PC-3 (cell line): ENCODE measurements around the gene EDEM3. TPM values are rescaled to one million over a fixed set of nuclear protein-coding genes. Genes with fewer than 3 reads are reported as not detected.

Experiments
- ATAC-seq: fragments of 200-7000 bp; cut with Tn5 transposase; 2 replicates; pipeline ENCODE4 v1.9.1; 2020; ENCODE audit warnings: mild to moderate bottlenecking, moderate library complexity
- BruUV-seq: library from RNA; stranded (reverse); fragments of 400-500 nt; replicated peaks from 2 replicates; lab custom pipeline; 2021; lab: Mats Ljungman, UMichigan
- CTCF ChIA-PET: fragments of 300-600 bp; sonication (Branson Sonifier 250); formaldehyde crosslinking; loops from one replicate; lab custom pipeline; 2022; ENCODE audit warnings: antibody characterized with exemption; lab: Charles Lee
- POLR2A ChIA-PET: fragments of 300-600 bp; sonication (Branson Sonifier 250); formaldehyde crosslinking; loops from one replicate; lab custom pipeline; 2022; ENCODE audit warnings: antibody characterized with exemption; ENCODE audit not compliant: unreplicated experiment; lab: Charles Lee
- DNase-seq: peaks from one replicate; pipeline ENCODE4 v3.0.0-alpha.2; 2015
- H2AFZ ChIP-seq: fragments of 300-600 bp; sonication (generic); 2 replicates; pipeline ENCODE4 v1.6.0; 2016; ENCODE audit warnings: antibody characterized with exemption, low read length
- H3F3A ChIP-seq: fragments of 300-600 bp; sonication (generic); one replicate; pipeline ENCODE4 v1.6.0; 2017; ENCODE audit warnings: antibody characterized with exemption, low read length, control low read depth, mild to moderate bottlenecking; ENCODE audit not compliant: unreplicated experiment
- H3K27ac ChIP-seq: fragments of 300-600 bp; sonication (generic); 2 replicates; pipeline ENCODE4 v1.5.1; 2016; ENCODE audit warnings: mild to moderate bottlenecking, low read length
- H3K27me3 ChIP-seq: fragments of 300-600 bp; sonication (generic); 2 replicates; pipeline ENCODE4 v1.6.1; 2016; ENCODE audit warnings: low read length, mixed read lengths
- H3K36me3 ChIP-seq: fragments of 300-600 bp; sonication (generic); 2 replicates; pipeline ENCODE4 v1.6.1; 2016; ENCODE audit warnings: low read depth, mixed run types, low read length, mixed read lengths
- H3K4me1 ChIP-seq: fragments of 300-600 bp; sonication (generic); 2 replicates; pipeline ENCODE4 v1.5.1; 2016; ENCODE audit warnings: low read length; ENCODE audit not compliant: insufficient read depth
- H3K4me2 ChIP-seq: fragments of 300-600 bp; sonication (generic); 2 replicates; pipeline ENCODE4 v1.6.0; 2016; ENCODE audit warnings: low read length
- H3K4me3 ChIP-seq: fragments of 300-600 bp; sonication (generic); 2 replicates; pipeline ENCODE4 v1.5.1; 2016; ENCODE audit warnings: mild to moderate bottlenecking, low read length, mixed read lengths
- H3K79me2 ChIP-seq: fragments of 300-600 bp; sonication (generic); 2 replicates; pipeline ENCODE4 v1.6.1; 2017; ENCODE audit warnings: low read length, mixed read lengths
- H3K9ac ChIP-seq: fragments of 300-600 bp; sonication (generic); 2 replicates; pipeline ENCODE4 v1.6.0; 2016; ENCODE audit warnings: mild to moderate bottlenecking, low read length
- H3K9me2 ChIP-seq: fragments of 300-600 bp; sonication (generic); replicated peaks from 2 replicates; pipeline ENCODE4 v1.6.1; 2016; ENCODE audit warnings: mixed run types, low read length, mixed read lengths
- H3K9me3 ChIP-seq: fragments of 300-600 bp; sonication (generic); 2 replicates; pipeline ENCODE4 v1.6.1; 2016; ENCODE audit warnings: low read length, mixed read lengths
- H4K20me1 ChIP-seq: fragments of 300-600 bp; sonication (generic); 2 replicates; pipeline ENCODE4 v1.6.1; 2016; ENCODE audit warnings: low read length, mixed read lengths
- CTCF ChIP-seq: fragments of 300-600 bp; sonication (generic); conservative IDR thresholded peaks from 2 replicates; pipeline ENCODE4 v1.5.1; 2017; ENCODE audit warnings: antibody characterized with exemption, low read depth, mild to moderate bottlenecking, low read length
- EZH2 ChIP-seq: fragments of 300-600 bp; sonication (generic); IDR thresholded peaks from one replicate; pipeline ENCODE4 v1.6.1; 2017; ENCODE audit warnings: antibody characterized with exemption, mild to moderate bottlenecking, low read length; ENCODE audit not compliant: unreplicated experiment
- EZH2phosphoT487 ChIP-seq: fragments of 300-600 bp; sonication (generic); IDR thresholded peaks from 2 replicates; pipeline ENCODE4 v1.6.1; 2018; ENCODE audit warnings: mild to moderate bottlenecking, antibody characterized with exemption, low read length, borderline replicate concordance
- intact Hi-C: fragments of 100-400 bp; cut with micrococcal nuclease; formaldehyde crosslinking; loops from 2 replicates; pipeline ENCODE4 v1.9.0; 2023
- total RNA-seq: library from RNA; depleted of rRNA; stranded (reverse); fragments of >200 nt; gene quantifications from 2 replicates; pipeline ENCODE4 v1.2.3, GENCODE V29; 2014

The EDEM3 gene
- total RNA-seq, 1 experiment from 2014 or later: 16.2 TPM

GRCh38 chr1:184644771-184645170 lies 109.9 kb downstream of the EDEM3 start:
- H3K27me3 ChIP-seq: no peaks in the 10 kb centered on the region
- H4K20me1 ChIP-seq: no peaks in the 10 kb centered on the region
- ChIA-PET CTCF (no interaction called here), POLR2A (no interaction called here)
- no peaks in the 10 kb centered on the region for H3K9me3 ChIP-seq
- no TSS peak for BruUV-seq
- H3K4me2 ChIP-seq: no peak overlapping the region
- ATAC-seq: no peak
- H3K27ac ChIP-seq: no peak overlapping the region
- no peak overlapping the region for H3K4me3 ChIP-seq
- intact Hi-C loops: no loop called here
- no peak overlapping the region for H3K9ac ChIP-seq
- H3K9me2 ChIP-seq: no peaks in the 10 kb centered on the region
- H3F3A ChIP-seq: no peaks in the 10 kb centered on the region
- H2AFZ ChIP-seq: no peak overlapping the region
- no peaks in the 10 kb centered on the region for H3K79me2 ChIP-seq
- no peaks in the 10 kb centered on the region for H3K4me1 ChIP-seq
- no peaks in the 10 kb centered on the region for H3K36me3 ChIP-seq
- TF ChIP-seq EZH2phosphoT487 (no peak), CTCF (no peak), EZH2 (no peak)
- DNase-seq: no peak

GRCh38 chr1:184643661-184644060 lies 111.0 kb downstream of the EDEM3 start:
- no peaks in the 10 kb centered on the region for H3K79me2 ChIP-seq
- CTCF ChIA-PET: no interaction called here

GRCh38 chr1:184641894-184642293 lies 112.8 kb downstream of the EDEM3 start:
- ChIA-PET POLR2A (no interaction called here), CTCF (interaction anchor here (0.6 kb wide), 1 partner anchor 917 kb away, joined by 7 read pairs; no protein-coding TSS in a partner anchor)
- H3K4me3 ChIP-seq: no peak overlapping the region

More at GRCh38 chr1:184643661-184644060, 111.0 kb downstream of the EDEM3 start:
- no peak for TF ChIP-seq CTCF
- TF ChIP-seq EZH2: no peak
- no peak for TF ChIP-seq EZH2phosphoT487
- DNase-seq (no peak), ATAC-seq (no peak)
- Histone ChIP-seq H3K27me3 (no peaks in the 10 kb centered on the region), H3K9me3 (no peaks in the 10 kb centered on the region), H3K4me3 (no peak overlapping the region), H4K20me1 (no peaks in the 10 kb centered on the region), H3K9me2 (no peaks in the 10 kb centered on the region), H3K4me2 (no peak overlapping the region), H3K27ac (no peak overlapping the region), H3K4me1 (no peaks in the 10 kb centered on the region), H3F3A (no peaks in the 10 kb centered on the region), H2AFZ (no peak overlapping the region), H3K9ac (no peak overlapping the region), H3K36me3 (no peaks in the 10 kb centered on the region)
- no TSS peak for BruUV-seq
- intact Hi-C loops: no loop called here
- POLR2A ChIA-PET: no interaction called here

More at GRCh38 chr1:184641894-184642293, 112.8 kb downstream of the EDEM3 start:
- Histone ChIP-seq H3F3A (no peaks in the 10 kb centered on the region), H3K9me2 (no peaks in the 10 kb centered on the region), H3K36me3 (no peaks in the 10 kb centered on the region), H3K4me2 (no peak overlapping the region), H3K9ac (no peak overlapping the region), H3K9me3 (no peaks in the 10 kb centered on the region), H3K4me1 (no peaks in the 10 kb centered on the region), H3K27me3 (no peaks in the 10 kb centered on the region), H2AFZ (no peak overlapping the region), H3K27ac (no peak overlapping the region), H3K79me2 (no peaks in the 10 kb centered on the region), H4K20me1 (no peaks in the 10 kb centered on the region)
- no TSS peak for BruUV-seq
- DNase-seq (no peak), ATAC-seq (no peak)
- TF ChIP-seq CTCF: no peak
- no peak for TF ChIP-seq EZH2
- TF ChIP-seq EZH2phosphoT487: no peak
- intact Hi-C loops: no loop called here
